HG02798 (cell line): ENCODE results near the gene KRT75.
"Not testable (repeated sequence)": the region's sequence is repeated elsewhere in the genome, so short reads cannot be mapped to it uniquely, and the experiment has no call there.

Source experiments
- ATAC-seq: cut with Tn5 transposase; IDR thresholded peaks from one replicate; pipeline ENCODE4 v1.9.1; 2021; ENCODE audit warnings: mild to moderate bottlenecking; ENCODE audit not compliant: unreplicated experiment, poor library complexity

Gene KRT75

DNA sequence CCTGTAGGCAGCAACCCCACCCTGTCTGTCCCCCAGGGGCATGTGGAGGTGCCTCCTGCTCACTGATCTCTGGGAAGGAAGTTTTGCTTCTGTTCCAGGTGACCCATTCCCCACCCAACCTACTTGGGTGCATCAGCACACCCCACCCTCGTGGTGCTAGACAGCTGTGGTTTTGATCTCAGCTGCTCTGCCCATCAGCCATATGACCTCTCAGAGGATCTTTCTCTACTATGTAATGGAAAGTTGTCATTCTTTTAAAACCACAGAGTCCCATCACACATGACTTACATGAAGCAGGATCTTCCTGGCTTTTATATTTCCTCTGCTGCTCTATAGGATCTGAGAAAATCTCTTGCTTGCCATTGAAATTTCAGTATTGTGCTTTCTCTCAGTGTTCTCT is 14.5 kb downstream of the KRT75 start:
- no peak for ATAC-seq

DNA sequence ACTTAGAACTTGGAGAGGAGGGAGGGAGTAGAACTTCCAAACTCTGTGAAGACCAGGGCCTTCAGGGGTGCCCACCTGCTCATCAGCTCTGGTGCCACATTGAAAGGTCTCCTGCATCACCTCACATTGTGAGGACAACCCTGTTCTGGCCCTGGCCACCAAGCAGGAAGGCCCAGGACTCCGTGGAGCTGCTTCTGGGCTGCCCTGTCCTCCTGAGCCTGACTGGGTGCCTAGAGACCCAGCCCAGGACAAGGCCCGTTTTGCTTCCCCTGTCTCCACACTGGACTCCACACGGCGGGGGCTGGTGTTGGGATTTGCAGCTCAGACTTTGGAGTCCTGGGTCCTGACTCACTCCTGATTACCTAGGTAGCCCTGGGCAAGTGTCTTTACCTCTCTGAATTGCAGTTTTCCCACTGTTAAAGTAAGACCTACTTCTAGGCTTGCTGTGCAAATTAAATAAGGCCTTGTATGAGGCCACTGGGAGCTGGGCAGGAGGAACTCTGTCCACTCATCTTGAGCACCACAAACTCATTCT is 15.5 kb downstream of the KRT75 start:
- ATAC-seq, result no peak

DNA sequence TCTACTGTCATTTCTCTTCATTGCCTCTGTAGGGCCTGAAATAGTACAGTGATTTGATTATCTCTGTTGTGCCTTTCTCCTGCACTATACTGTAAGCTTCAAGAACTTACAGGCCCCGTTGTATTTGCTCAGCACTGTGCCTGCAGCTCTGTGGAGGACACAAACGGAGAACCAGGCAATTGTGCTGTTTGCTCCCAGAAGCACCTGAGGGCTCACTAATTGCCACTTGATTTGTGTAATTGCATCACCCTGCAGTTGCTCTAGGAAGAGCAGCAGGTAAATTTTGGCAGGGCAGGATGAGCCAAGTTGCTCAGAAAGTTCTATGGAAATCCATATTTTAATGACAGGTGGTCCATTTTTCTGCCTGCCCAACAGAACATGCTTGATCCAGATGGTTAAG is 16.4 kb downstream of the KRT75 start:
- ATAC-seq, result no peak

DNA sequence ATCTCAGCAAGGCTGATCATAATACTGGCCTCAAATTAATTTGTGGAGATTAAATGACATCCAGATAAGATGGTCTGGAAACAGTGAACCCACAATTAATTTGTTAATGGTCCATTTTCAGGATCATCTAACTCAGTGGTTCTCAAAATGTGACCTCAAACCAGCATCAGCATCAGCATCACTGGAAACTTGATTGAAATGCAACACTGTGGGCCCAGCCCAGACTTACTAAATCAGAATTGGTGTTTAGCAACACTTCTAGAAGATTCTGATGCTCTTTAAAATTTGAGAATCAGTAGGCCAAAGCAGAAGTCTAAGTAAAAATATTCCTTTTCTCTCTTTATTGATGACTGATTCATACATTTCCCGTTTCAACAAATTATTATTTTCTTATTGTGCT is 17.4 kb downstream of the KRT75 start:
- no peak for ATAC-seq

DNA sequence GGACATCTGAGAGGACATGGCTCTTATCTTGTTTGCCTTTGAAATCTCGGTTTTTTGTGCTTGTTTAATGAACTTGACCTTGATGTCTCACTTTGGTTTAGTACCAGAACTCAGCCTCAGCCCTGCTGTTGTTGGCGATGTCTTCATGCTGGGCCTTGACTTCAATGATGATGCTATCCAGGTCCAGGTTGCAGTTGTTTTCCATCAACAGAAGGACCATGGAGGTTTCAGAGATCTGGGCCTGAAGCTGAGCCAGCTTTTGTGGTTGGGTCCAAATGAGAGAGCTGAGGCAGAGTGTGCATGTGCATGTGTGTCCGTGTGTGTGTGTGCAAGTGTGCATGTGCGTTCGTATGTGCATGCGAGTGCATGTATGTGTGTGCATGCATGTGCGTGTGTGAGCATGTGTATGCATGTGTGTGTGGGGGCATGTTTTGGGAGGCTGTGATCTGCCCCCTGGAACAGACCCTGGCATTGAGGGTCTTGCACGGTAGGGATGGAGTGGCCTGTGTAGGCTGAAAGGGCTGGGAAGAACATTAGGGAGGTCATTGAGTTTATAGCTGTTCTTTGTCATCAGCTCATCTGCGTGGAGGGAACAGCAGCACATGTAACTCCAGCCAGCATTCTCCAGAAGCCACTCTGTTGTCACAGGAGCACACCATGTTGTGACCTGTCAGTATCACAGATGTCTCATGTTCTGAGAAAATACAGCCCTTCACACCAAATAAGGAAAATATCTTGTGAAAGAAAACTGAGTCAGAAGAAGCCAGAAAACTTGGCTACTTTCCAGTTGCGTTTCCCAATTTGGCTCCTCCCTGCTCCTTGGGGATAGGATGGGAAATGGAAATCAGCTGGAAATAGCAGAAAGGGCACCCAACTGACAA is 18.1 kb downstream of the KRT75 start:
- no peak for ATAC-seq

DNA sequence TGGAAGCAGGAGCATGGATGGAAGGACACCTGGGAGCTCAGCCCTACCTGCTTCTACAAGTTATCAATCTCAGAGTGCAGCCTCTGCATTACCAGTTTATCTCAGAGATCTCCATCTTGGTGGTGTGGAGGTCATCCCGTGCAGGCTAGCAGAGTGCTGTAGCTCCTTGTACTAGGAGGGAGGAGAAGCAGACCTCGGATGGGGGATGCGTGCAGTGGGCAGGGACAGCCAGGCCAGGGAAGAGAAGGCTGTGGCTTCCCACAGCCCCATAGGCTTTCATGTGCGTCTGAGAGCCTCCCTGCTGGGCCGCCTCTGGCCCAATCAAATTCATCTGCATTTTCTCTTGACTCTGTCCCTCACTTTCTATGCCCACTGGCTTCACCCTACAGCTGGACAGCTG is 19.2 kb downstream of the KRT75 start:
- no peak for ATAC-seq

DNA sequence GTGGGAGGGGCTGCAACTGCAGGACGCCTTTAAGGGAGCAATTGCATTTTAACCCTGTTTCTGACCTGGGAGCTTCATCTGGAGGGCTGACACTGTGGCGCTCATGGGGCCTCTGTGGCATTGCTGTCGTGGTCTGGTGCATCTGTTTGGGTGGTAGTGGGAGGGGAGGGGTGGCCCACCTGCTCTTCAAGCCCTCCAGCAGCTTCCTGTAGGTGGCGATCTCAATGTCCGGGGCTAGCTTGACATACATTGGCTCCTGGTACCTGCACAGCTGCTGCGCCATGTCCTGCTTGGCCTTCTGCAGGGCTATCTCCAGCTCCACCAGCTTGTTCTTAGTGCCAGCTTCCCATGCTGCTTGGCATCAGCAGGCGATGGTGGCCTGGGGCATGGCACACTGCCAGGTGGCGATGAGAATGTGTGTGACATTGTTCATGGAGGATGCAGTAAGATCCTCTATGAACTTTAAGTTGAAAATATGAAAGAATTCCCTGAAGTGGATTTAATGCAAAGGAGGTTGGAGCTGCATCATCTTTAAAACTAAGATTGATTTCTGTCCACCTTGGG is 20.3 kb downstream of the KRT75 start:
- ATAC-seq, result no peak

GRCh38 chr12:52413202-52413601 is 21.0 kb downstream of the KRT75 start:
- ATAC-seq, result no peak

GRCh38 chr12:52411815-52412214 is 22.4 kb downstream of the KRT75 start:
- ATAC-seq, result no peak

DNA sequence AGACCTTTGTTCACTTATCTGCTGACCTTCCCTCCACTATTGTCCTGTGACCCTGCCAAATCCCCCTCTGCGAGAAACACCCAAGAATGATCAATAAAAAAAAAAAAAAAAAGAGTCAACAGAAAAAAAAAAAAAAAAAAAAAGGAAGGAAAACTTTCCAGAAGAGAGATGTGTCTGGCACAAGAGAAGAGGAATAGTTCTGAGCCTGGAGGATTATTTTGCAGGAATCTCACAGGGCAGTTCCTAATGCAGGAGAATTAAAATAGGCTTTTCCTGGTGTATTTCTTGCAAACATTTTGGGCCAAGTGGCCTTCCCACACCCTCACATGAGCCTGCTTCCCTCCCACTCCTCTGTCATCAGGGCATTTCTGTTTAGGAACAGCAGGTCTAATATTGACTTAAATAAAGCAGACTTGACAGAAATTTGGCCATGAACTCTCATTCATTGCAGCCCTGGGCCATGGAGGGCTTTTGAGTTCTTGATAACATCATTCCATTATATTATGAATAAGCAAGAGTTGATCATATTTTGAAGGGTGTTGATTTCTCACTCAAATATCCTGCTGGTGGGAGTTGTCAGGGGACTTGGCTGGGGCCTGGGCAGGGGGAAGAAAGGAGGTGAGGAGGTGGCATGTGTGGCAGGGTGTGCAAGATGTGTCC is 23.5 kb downstream of the KRT75 start:
- ATAC-seq, result not testable (repeated sequence)

- ATAC-seq, result no peak
Observed at GRCh38 chr12:52407918-52408317, 26.3 kb downstream of the KRT75 start.

DNA sequence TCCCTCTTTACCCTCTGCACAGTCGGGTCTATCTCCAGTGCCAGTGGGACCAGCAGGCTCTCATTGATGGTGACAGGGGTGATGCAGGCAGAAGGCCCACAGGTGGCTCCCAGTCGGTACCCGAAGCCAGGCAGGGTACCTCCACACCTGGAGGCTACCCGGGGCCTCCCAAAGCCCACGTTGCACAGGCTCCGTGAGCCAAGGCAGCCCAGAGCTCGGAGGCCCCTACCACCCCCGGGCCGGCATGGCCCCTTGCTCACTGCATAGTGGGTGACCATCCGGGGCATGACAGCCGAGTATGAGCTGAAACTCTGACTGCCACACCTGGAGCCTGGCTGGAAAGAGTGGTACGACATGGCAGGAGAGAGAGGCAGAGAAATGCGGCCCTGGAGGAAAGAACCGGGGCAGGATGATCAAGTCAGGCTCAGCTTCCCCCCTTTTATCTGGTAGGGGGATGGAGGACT is 28.2 kb downstream of the KRT75 start, which contains the start of gene KRT82:
Gene KRT82, minus strand, starts transcription at position 414 of the 464 bp plus-strand sequence. Its CDS starts 58 bp downstream, at position 356.
- no peak for ATAC-seq

DNA sequence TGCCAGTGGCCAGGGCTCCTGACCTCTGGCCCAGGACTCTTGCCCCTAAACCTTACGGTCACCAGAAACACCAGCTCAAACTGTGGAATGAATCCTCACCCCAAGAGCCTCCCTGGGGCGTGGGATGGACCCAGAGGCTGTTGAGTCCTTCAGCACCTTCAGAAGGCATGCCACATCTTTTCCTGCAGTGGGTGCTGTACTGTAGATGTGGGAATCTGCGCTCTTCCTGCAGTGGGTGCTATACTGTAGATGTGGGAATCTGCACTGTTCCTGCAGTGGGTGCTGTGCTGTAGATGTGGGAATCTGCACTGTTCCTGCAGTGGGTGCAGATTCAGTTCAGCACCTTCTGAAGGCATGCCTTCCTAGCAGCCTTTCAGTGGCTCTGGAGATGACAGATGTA is 29.2 kb downstream of the KRT75 start:
- no peak for ATAC-seq

DNA sequence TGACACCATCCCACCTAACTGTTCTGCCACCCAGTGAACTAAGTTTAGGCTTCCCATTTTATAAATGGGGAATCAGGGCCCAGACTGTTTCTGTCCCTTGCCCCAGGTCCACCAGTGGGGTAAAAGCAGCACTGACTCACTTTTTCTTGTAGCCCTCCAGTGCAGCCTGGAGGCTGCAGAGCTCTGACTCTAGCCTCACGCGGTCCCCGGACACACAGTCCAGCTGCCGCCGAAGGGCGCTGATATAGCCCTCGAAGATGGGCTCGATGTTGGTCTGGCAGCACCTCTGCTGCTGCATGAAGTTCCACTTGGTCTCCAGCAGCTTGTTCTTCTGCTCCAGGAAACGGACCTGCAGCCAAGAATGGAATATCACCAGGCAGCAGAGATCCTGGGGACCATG is 30.6 kb downstream of the KRT75 start:
- ATAC-seq, result no peak

DNA sequence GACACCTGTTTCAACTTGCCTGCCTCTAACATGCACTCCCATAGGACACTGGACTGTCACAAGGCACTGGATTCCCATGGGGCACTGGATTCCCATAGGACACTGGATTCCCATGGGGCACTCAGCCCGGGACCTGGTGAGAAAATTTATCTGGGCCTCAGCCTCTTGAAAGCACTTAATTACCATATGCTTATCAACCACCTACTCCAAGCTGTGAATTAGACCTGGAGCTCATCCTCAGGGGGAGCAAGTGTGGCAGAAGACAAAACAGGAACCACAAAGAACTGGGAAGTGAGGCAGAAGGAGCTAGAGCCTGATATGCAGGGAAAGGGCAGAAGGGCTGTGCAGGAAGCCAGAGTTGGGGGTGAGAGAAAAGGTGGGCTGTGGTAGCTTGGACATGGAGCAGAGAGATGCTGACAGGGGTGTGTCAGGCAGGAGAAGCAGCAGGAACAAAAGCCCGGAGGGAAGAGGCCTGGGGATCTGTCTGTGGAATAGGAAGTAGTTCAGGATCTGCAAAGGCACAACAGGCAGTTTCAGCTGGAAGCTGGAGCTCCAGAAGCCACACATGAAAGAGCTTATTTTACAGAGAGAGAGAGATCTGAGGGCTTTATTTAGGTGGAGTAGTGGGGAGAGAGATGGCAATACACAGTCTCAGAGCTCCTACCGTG is 31.2 kb downstream of the KRT75 start:
- no peak for ATAC-seq

GRCh38 chr12:52402377-52402776 is 31.8 kb downstream of the KRT75 start:
- no peak for ATAC-seq

DNA sequence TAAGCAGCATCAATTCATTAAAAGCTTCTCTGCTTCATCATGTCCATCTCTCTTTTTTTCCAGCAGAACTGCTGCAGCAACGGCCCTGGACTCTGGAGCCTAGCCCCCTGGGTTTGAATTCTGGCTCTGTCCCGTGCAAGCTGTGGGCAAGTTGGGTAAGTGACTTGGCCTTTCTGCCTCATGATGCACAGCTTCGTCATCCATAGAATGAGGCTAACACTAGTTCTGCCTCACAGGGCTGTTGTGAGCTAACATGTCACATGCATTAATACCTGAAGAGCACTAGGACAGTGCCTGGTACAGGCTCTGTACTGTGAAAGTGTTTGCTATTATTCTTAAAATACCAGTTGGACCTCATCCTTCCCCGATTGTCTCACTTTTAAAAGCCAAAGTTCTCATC is 32.2 kb downstream of the KRT75 start:
- no peak for ATAC-seq

GRCh38 chr12:52401526-52401925 is 32.6 kb downstream of the KRT75 start:
- no peak for ATAC-seq

DNA sequence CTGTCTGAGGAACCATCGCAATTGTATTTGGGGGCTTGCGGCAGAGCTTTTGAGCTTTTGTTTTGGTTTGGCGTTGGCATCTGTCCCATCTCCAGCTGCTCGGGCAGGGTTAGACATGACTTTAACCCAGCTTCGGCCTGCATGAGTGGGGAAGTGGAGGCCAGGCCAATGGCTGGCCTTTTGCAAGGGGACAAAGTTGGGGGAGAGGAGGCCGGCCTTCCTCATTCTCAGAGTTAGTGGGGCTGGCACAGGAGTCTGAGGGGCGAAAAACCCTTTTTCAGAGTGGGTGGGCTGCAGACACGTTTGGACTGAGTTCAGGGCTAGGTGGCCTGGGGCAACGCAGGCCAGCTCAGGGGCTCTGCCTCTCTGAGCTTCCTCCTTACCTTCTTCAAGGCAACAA is 33.3 kb downstream of the KRT75 start:
- no peak for ATAC-seq

- no peak for ATAC-seq
Observed at GRCh38 chr12:52399756-52400155, 34.4 kb downstream of the KRT75 start.
